Erythroblast (primary cell): ENCODE results near the gene PUM1.

Experiments used
- GATA1 ChIP-seq: IDR thresholded peaks from 2 replicates; pipeline ENCODE4 v1.6.1; 2011; ENCODE audit warnings: low read depth, mild to moderate bottlenecking, control low read depth, low read length, moderate library complexity
- POLR2A ChIP-seq: IDR thresholded peaks from 2 replicates; pipeline ENCODE4 v1.6.1; 2011; ENCODE audit warnings: mild to moderate bottlenecking, low read length

DNA sequence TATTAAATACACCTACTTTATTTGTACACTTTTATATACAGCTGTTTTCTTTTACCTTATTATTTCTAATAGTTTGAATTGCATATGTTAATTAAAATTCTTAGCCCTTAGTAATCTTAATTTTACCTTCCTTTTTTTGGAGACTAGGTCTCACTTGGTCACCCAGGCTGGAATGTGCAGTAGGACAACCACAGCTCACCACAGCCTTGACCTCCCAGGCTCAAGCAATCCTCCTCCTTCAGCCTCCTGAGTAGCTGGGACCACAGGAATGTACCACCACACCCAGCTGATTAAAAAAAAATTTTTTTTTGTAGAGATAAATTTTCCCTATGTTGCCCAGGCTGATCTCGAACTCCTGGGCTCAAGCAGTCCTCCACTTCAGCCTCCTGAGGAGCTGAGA is 141.9 kb downstream of the PUM1 start:
- TF ChIP-seq POLR2A (no peak), GATA1 (no peak)
